ENCODE measurements around the gene OR7G2. TPM values are rescaled to one million over a fixed set of nuclear protein-coding genes. Genes with fewer than 3 reads are reported as not detected.

Gene OR7G2
- total RNA-seq, 3 donors from 2014 or later (not counting 1 experiment from before 2014, with no cell fraction given): not detected

DNA sequence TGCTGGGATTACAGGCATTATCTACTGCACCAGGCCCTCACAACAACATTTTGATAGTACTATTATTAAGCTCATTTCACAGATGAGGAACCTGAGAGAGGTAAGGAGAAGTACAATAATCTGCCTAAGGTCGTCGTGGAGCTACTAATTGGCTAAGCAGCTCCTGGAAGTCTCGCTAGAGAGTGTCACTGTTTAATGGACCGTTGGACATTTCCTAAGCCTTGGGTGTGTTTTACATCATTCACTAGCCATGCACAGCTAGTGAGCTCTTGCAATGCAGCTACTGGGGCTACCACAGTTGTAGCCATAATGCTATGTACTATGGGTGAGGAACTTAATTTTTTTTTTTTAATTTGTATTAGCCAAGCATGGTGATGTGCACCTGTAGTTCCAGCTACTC lies 54.4 kb downstream of the OR7G2 start:
- no peaks in the 10 kb centered on the region for H3K9me3 Mint-ChIP-seq
- intact Hi-C loops (cut with micrococcal nuclease): no loop called here
- no peaks in the 10 kb centered on the region for H3K4me1 Mint-ChIP-seq

More for the DNA sequence above, 54.4 kb downstream of the OR7G2 start:
- Mint-ChIP-seq H3K27me3 (ENCODE audit: low read depth in 2 of 2) (peaks cover 4 to 5% of the 10 kb centered on the region in 2 donors), H3K27ac (no peak overlapping the region), H3K4me3 (no peak overlapping the region), H3K36me3 (no peaks in the 10 kb centered on the region)
- DNase-seq: no peak
- ATAC-seq: no peak
- H3K4me3 ChIP-seq (ENCODE audit: low read length): no peak overlapping the region
- H3K27ac ChIP-seq (ENCODE audit: low read length): no peak overlapping the region
- 87% methylated on average over 4 of the region's 4 CpGs for WGBS (ENCODE audit: insufficient coverage)
- H3K4me1 ChIP-seq (ENCODE audit: control insufficient read depth, insufficient read depth, low read length): no peaks in the 10 kb centered on the region
- no peaks in the 10 kb centered on the region for H3K36me3 ChIP-seq (ENCODE audit: control insufficient read depth, insufficient read depth, low read length)
- H3K9me3 ChIP-seq (ENCODE audit: control insufficient read depth, insufficient read depth, low read length): no peaks in the 10 kb centered on the region
- no peaks in the 10 kb centered on the region for H3K27me3 ChIP-seq (ENCODE audit: control insufficient read depth, insufficient read depth, low read length)
- TF ChIP-seq, protein P1, sequence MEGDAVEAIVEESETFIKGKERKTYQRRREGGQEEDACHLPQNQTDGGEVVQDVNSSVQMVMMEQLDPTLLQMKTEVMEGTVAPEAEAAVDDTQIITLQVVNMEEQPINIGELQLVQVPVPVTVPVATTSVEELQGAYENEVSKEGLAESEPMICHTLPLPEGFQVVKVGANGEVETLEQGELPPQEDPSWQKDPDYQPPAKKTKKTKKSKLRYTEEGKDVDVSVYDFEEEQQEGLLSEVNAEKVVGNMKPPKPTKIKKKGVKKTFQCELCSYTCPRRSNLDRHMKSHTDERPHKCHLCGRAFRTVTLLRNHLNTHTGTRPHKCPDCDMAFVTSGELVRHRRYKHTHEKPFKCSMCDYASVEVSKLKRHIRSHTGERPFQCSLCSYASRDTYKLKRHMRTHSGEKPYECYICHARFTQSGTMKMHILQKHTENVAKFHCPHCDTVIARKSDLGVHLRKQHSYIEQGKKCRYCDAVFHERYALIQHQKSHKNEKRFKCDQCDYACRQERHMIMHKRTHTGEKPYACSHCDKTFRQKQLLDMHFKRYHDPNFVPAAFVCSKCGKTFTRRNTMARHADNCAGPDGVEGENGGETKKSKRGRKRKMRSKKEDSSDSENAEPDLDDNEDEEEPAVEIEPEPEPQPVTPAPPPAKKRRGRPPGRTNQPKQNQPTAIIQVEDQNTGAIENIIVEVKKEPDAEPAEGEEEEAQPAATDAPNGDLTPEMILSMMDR (IDR thresholded peaks at IDR 0.05): no peak

Other genes starting within 250 kb of the OR7G2 start
- gene MUC16, start 97.1 kb downstream of the OR7G2 start, total RNA-seq: under 1 TPM in 1 of 3 donors, not detected in 2; under 0.01 TPM
- not detected for gene OR1M1, start 20.4 kb downstream of the OR7G2 start, total RNA-seq
- gene OR7G1, start 8.3 kb upstream of the OR7G2 start, total RNA-seq: not detected
- not detected for gene OR7G3, start 19.5 kb upstream of the OR7G2 start, total RNA-seq
- gene ZNF317, start 32.9 kb upstream of the OR7G2 start, total RNA-seq: 10 to 100 TPM; 78.0 to 91.2 (median 82.8) TPM
- not detected for gene OR7D2, start 71.5 kb upstream of the OR7G2 start, total RNA-seq
- not detected for gene OR7D4, start 112.1 kb upstream of the OR7G2 start, total RNA-seq
- not detected for gene OR7E24, start 143.5 kb upstream of the OR7G2 start, total RNA-seq
- gene ZNF699, start 202.4 kb upstream of the OR7G2 start, total RNA-seq: 10 to 100 TPM; 13.4 to 15.3 (median 15.2) TPM
- gene ZNF559, start 216.7 kb upstream of the OR7G2 start, total RNA-seq: 10 to 100 TPM; 10.0 to 20.5 (median 11.4) TPM

Measured in natural killer cell (primary cell).